AG04449 (cell line): ENCODE results near the gene C1orf94.
A peak's percentile ranks its signal among the peaks of the same experiment; 100 is the strongest.

Experiments used
- CTCF ChIA-PET: fragments of 350-600 bp; formaldehyde crosslinking; extraction: SDS; loops from one replicate; lab custom pipeline; 2021; ENCODE audit warnings: antibody characterized with exemption; lab: Yijun Ruan, JAX
- POLR2A ChIA-PET: fragments of 400-600, 350-600 bp; formaldehyde crosslinking; extraction: SDS; loops from one replicate; lab custom pipeline; 2020; ENCODE audit warnings: antibody characterized with exemption, inconsistent platforms; lab: Yijun Ruan, JAX
- DNase-seq: peaks from one replicate; pipeline ENCODE4 v3.0.0-alpha.2; 2010; ENCODE audit warnings: low read depth, low spot score
- H3K4me3 ChIP-seq: 2 replicates; pipeline ENCODE4 v1.5.1; 2011; ENCODE audit warnings: low read depth, mild to moderate bottlenecking, control low read depth, low read length
- TF ChIP-seq, protein P1 (sequence below): IDR thresholded peaks from one replicate; pipeline ENCODE4 v1.5.1; 2011; ENCODE audit warnings: mild to moderate bottlenecking, moderate library complexity, low read length, control low read depth, inconsistent platforms; ENCODE audit not compliant: insufficient read depth; ENCODE audit errors: missing control alignments

C1orf94 gene

GRCh38 chr1:34147301-34147700 lies 29.4 kb upstream of the C1orf94 start:
- CTCF ChIA-PET: no interaction called here

DNA sequence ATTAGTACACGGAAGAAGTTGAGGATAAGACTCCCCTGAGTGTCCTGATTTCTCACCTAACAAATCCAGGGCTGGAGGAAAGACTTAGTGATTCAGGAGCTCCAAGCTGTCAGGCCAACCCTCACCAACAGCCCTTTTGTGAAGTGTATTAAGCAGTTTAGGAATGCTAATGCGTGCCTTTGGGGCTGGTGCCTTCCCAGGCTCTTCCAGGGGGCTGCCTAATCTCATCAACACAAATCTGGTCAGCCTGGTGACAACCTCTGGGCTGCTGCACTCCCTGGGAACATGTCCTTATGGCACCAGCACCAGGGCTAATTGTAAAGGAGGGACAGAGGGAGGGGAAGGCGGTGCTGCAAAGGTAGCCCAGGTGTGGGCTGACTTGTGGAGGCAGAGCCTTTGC lies 27.2 kb upstream of the C1orf94 start:
- TF ChIP-seq, protein P1, sequence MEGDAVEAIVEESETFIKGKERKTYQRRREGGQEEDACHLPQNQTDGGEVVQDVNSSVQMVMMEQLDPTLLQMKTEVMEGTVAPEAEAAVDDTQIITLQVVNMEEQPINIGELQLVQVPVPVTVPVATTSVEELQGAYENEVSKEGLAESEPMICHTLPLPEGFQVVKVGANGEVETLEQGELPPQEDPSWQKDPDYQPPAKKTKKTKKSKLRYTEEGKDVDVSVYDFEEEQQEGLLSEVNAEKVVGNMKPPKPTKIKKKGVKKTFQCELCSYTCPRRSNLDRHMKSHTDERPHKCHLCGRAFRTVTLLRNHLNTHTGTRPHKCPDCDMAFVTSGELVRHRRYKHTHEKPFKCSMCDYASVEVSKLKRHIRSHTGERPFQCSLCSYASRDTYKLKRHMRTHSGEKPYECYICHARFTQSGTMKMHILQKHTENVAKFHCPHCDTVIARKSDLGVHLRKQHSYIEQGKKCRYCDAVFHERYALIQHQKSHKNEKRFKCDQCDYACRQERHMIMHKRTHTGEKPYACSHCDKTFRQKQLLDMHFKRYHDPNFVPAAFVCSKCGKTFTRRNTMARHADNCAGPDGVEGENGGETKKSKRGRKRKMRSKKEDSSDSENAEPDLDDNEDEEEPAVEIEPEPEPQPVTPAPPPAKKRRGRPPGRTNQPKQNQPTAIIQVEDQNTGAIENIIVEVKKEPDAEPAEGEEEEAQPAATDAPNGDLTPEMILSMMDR: no peak
- no peak for DNase-seq
- POLR2A ChIA-PET: no interaction called here
- H3K4me3 ChIP-seq: no peak overlapping the region
- CTCF ChIA-PET: interaction anchor here (0.9 kb wide), 1 partner anchor 35 kb away, joined by 3 read pairs; no protein-coding TSS in a partner anchor

More at GRCh38 chr1:34147301-34147700, 29.4 kb upstream of the C1orf94 start:
- DNase-seq: no peak
- POLR2A ChIA-PET: no interaction called here
- TF ChIP-seq, protein P1: no peak
- H3K4me3 ChIP-seq: no peak overlapping the region

- TF ChIP-seq, protein P1: no peak
- CTCF ChIA-PET: interaction anchor here (1.4 to 1.7 kb wide), 2 partner anchors 10 to 12 kb away, joined by 4 to 5 read pairs; partner anchors contain the start of gene CSMD2
- H3K4me3 ChIP-seq: no peak overlapping the region
- POLR2A ChIA-PET: no interaction called here
- no peak for DNase-seq
Observed at GRCh38 chr1:34153246-34153645, 23.5 kb upstream of the C1orf94 start.

DNA sequence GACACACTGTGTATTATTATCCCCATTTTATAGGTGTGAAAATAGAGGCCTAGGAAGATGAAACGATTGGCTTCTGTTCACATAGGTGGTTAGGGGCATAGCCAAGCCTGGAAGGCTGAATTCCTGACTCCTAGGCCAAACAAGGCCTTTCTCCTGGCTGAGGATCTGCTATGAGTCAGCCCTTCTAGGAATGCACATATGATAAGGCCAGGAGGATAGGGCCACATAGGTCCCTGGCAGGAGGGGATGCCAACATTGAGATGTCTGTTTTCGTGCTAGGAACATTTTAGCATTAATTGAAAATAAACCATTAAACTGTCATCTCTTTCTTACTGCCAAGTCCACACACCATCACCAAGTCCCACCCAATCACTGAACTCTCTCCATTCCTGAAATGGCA lies 20.8 kb upstream of the C1orf94 start:
- ChIA-PET CTCF (no interaction called here), POLR2A (no interaction called here)
- H3K4me3 ChIP-seq: no peak overlapping the region
- DNase-seq: no peak
- TF ChIP-seq, protein P1: no peak

- DNase-seq: no peak
- TF ChIP-seq, protein P1: no peak
- CTCF ChIA-PET: no interaction called here
- POLR2A ChIA-PET: no interaction called here
- H3K4me3 ChIP-seq: no peak overlapping the region
Observed at GRCh38 chr1:34156739-34157138, 20.0 kb upstream of the C1orf94 start.

DNA sequence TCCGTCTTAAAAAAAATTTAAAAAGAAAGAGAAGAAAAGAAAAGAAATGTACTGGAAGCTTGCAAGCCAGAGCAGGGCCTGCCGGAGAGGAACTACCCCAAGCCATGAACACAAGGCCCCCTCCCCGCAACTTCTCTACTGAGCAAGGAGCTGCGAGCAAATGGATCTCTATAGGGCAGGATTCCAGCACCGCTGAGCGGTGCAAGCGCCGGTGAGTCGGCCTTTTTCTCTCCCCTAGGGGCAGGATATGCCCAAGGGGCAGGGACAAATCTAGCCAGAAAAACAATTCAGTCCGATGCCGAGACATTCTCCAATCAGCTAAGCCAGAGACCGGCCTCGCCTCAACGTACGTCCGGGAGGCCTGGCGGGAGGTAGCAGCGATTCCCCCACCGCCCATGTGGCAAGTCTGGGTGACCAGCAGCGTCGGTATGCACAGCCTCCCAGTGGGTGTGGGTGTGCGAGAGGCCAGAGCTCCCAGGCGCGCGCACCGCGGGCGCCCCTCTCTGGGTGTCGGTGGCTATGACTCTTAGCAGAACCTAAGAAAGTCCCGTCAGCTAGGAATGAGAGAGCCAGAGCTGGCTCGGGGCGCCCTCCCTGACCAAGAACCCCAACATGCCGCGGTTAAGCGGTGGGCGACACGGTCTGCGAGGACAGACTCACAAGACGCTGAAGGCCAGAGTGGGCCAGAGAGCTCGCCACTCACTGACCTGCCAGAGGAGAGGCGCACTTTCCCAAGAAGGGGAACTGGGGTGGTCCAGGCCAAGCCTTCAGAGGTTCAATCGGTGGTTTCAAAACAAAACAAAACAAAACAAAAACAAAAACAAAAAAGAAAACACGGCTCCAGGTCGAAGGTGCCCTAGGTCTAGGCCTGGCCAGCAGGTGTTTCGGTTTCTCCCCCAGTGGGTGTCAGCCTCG lies 13.6 kb upstream of the C1orf94 start:
- peak; percentile 87 for DNase-seq
- CTCF ChIA-PET: interaction anchor here (0.7 to 4.7 kb wide), 59 partner anchors 9 to 533 kb away, joined by 3 to 114 read pairs (median 5); no protein-coding TSS in a partner anchor
- TF ChIP-seq, protein P1: peak; percentile 91
- POLR2A ChIA-PET: interaction anchor here (0.7 to 1.5 kb wide), 4 partner anchors 270 to 530 kb away, joined by 4 to 6 read pairs (median 4); no protein-coding TSS in a partner anchor
- H3K4me3 ChIP-seq: peak overlapping the region; percentile 75
